Measurements from ENCODE around the gene ENTHD1. TPM values are rescaled to one million over a fixed set of nuclear protein-coding genes. Genes with fewer than 3 reads are reported as not detected.

Gene ENTHD1
- total RNA-seq, 1 donor from 2014 or later, result not detected

GRCh38 chr22:39910876-39911613 lies 17.5 kb upstream of the ENTHD1 start:
- no peak for DNase-seq (ENCODE audit: low spot score in 2 of 2, unreplicated experiment in 2 of 2)
- no peaks in the 10 kb centered on the region for H3K36me3 Mint-ChIP-seq
- H3K9me3 Mint-ChIP-seq, result no peaks in the 10 kb centered on the region
- TF ChIP-seq CTCF (IDR thresholded peaks at IDR 0.05; ENCODE audit: unreplicated experiment), result no peak
- H3K27me3 Mint-ChIP-seq (ENCODE audit: low read depth), result peaks cover 54% of the 10 kb centered on the region
- no peak overlapping the region for H3K4me3 Mint-ChIP-seq
- H3K27ac Mint-ChIP-seq, result no peak overlapping the region
- no peaks in the 10 kb centered on the region for H3K4me1 Mint-ChIP-seq

GRCh38 chr22:39908737-39909136 lies 15.2 kb upstream of the ENTHD1 start:
- no peak for DNase-seq (ENCODE audit: low spot score in 2 of 2, unreplicated experiment in 2 of 2)
- no peak overlapping the region for H3K27ac Mint-ChIP-seq
- no peak overlapping the region for H3K4me3 Mint-ChIP-seq
- H3K9me3 Mint-ChIP-seq, result no peaks in the 10 kb centered on the region
- H3K4me1 Mint-ChIP-seq, result no peaks in the 10 kb centered on the region
- H3K36me3 Mint-ChIP-seq, result no peaks in the 10 kb centered on the region
- no peak for TF ChIP-seq CTCF (IDR thresholded peaks at IDR 0.05; ENCODE audit: unreplicated experiment)
- peaks cover 56% of the 10 kb centered on the region for H3K27me3 Mint-ChIP-seq (ENCODE audit: low read depth)

GRCh38 chr22:39908136-39908535 lies 14.6 kb upstream of the ENTHD1 start:
- Mint-ChIP-seq H3K27ac (no peak overlapping the region), H3K9me3 (no peaks in the 10 kb centered on the region), H3K4me3 (no peak overlapping the region), H3K27me3 (ENCODE audit: low read depth) (peaks cover 50% of the 10 kb centered on the region), H3K36me3 (no peaks in the 10 kb centered on the region), H3K4me1 (no peaks in the 10 kb centered on the region)
- DNase-seq (ENCODE audit: low spot score in 2 of 2, unreplicated experiment in 2 of 2), result no peak
- TF ChIP-seq CTCF (IDR thresholded peaks at IDR 0.05; ENCODE audit: unreplicated experiment), result no peak

GRCh38 chr22:39907605-39908097 lies 14.1 kb upstream of the ENTHD1 start:
- H3K36me3 Mint-ChIP-seq, result no peaks in the 10 kb centered on the region
- no peak for DNase-seq (ENCODE audit: low spot score in 2 of 2, unreplicated experiment in 2 of 2)
- no peaks in the 10 kb centered on the region for H3K9me3 Mint-ChIP-seq
- H3K27ac Mint-ChIP-seq, result no peak overlapping the region
- H3K4me1 Mint-ChIP-seq, result no peaks in the 10 kb centered on the region
- H3K4me3 Mint-ChIP-seq, result no peak overlapping the region
- H3K27me3 Mint-ChIP-seq (ENCODE audit: low read depth), result peaks cover 50% of the 10 kb centered on the region
- TF ChIP-seq CTCF (IDR thresholded peaks at IDR 0.05; ENCODE audit: unreplicated experiment), result no peak

GRCh38 chr22:39907047-39907446 lies 13.5 kb upstream of the ENTHD1 start:
- H3K4me3 Mint-ChIP-seq, result no peak overlapping the region
- H3K9me3 Mint-ChIP-seq, result no peaks in the 10 kb centered on the region
- no peak for DNase-seq (ENCODE audit: low spot score in 2 of 2, unreplicated experiment in 2 of 2)
- H3K27ac Mint-ChIP-seq, result no peak overlapping the region
- peaks cover 52% of the 10 kb centered on the region for H3K27me3 Mint-ChIP-seq (ENCODE audit: low read depth)
- no peak for TF ChIP-seq CTCF (IDR thresholded peaks at IDR 0.05; ENCODE audit: unreplicated experiment)
- H3K4me1 Mint-ChIP-seq, result no peaks in the 10 kb centered on the region
- H3K36me3 Mint-ChIP-seq, result no peaks in the 10 kb centered on the region
